Measurements from ENCODE around the gene GVQW3.

The GVQW3 gene

GRCh38 chr11:76380977-76381719 is at the start of gene GVQW3, which contains the start of gene THAP12:
TSS of gene GVQW3 (plus strand) at chr11:76381323. CDS start at chr11:76381829, 506 bp downstream.
TSS of gene THAP12 (minus strand) at chr11:76381132. CDS start at chr11:76380836, 296 bp downstream.
- peak within 1 kb of the TSS; percentile 73 for H3K27ac Mint-ChIP-seq (ENCODE audit: low read depth)
- H3K4me3 Mint-ChIP-seq: peak within 1 kb of the TSS; percentile 93
- DNase-seq (ENCODE audit: low spot score in 2 of 2): peak; percentile 95 to 97
- peaks cover 61% of the 10 kb centered on the region for H3K4me1 Mint-ChIP-seq
- ATAC-seq (replicated peaks; ENCODE audit: extremely low read depth, poor library complexity, severe bottlenecking): peak; percentile 89
- H3K27me3 Mint-ChIP-seq: no peaks in the 10 kb centered on the region
- peaks cover 11% of the 10 kb centered on the region for H3K36me3 Mint-ChIP-seq (ENCODE audit: insufficient read depth)
- H3K9me3 Mint-ChIP-seq: no peaks in the 10 kb centered on the region

- Mint-ChIP-seq H3K4me3 (no peak overlapping the region), H3K27ac (ENCODE audit: low read depth) (no peak overlapping the region), H3K27me3 (no peaks in the 10 kb centered on the region), H3K36me3 (ENCODE audit: insufficient read depth) (peaks cover 2% of the 10 kb centered on the region), H3K9me3 (peaks cover 8% of the 10 kb centered on the region), H3K4me1 (no peaks in the 10 kb centered on the region)
- DNase-seq (ENCODE audit: low spot score in 2 of 2) (no peak), ATAC-seq (replicated peaks; ENCODE audit: extremely low read depth, poor library complexity, severe bottlenecking) (no peak)
These were observed 46.2 kb upstream of the GVQW3 start for GRCh38 chr11:76334826-76335389.

GRCh38 chr11:76335842-76336241 is 45.3 kb upstream of the GVQW3 start:
- Mint-ChIP-seq H3K27ac (ENCODE audit: low read depth) (no peak overlapping the region), H3K27me3 (no peaks in the 10 kb centered on the region), H3K4me3 (no peak overlapping the region), H3K36me3 (ENCODE audit: insufficient read depth) (peaks cover 2% of the 10 kb centered on the region), H3K4me1 (no peaks in the 10 kb centered on the region), H3K9me3 (peaks cover 8% of the 10 kb centered on the region)
- DNase-seq (ENCODE audit: low spot score in 2 of 2): no peak
- no peak for ATAC-seq (replicated peaks; ENCODE audit: extremely low read depth, poor library complexity, severe bottlenecking)

GRCh38 chr11:76336597-76336996 is 44.5 kb upstream of the GVQW3 start:
- DNase-seq (ENCODE audit: low spot score in 2 of 2) (no peak), ATAC-seq (replicated peaks; ENCODE audit: extremely low read depth, poor library complexity, severe bottlenecking) (no peak)
- Mint-ChIP-seq H3K4me3 (no peak overlapping the region), H3K27me3 (no peaks in the 10 kb centered on the region), H3K27ac (ENCODE audit: low read depth) (no peak overlapping the region), H3K9me3 (peaks cover 8% of the 10 kb centered on the region), H3K4me1 (no peaks in the 10 kb centered on the region), H3K36me3 (ENCODE audit: insufficient read depth) (peaks cover 2% of the 10 kb centered on the region)

DNA sequence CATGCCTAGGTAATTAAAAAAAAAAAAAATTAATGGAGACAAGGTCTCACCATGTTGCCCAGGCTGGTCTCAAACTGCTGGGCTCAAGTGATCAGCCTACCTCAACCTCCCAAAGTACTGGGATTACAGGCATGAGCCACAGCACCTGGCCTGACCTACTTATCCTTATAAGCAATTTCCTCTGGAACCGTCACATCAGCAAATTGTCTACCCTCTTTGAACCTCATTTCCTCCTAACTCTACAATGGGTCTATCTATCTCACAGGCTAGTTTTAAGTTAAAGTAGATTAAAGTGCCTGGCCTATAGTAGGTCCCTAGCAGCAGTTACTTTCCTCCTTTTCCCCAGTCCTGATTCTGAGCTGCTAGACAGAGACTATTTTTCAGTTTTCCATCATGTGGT is 43.7 kb upstream of the GVQW3 start:
- H3K36me3 Mint-ChIP-seq (ENCODE audit: insufficient read depth): peaks cover 2% of the 10 kb centered on the region
- H3K27ac Mint-ChIP-seq (ENCODE audit: low read depth): no peak overlapping the region
- ATAC-seq (replicated peaks; ENCODE audit: extremely low read depth, poor library complexity, severe bottlenecking): no peak

GRCh38 chr11:76337923-76338322 is 43.2 kb upstream of the GVQW3 start:
- Mint-ChIP-seq H3K9me3 (peaks cover 8% of the 10 kb centered on the region), H3K27me3 (no peaks in the 10 kb centered on the region), H3K27ac (ENCODE audit: low read depth) (no peak overlapping the region), H3K4me3 (no peak overlapping the region), H3K36me3 (ENCODE audit: insufficient read depth) (peaks cover under 1% of the 10 kb centered on the region), H3K4me1 (no peaks in the 10 kb centered on the region)
- ATAC-seq (replicated peaks; ENCODE audit: extremely low read depth, poor library complexity, severe bottlenecking) (no peak), DNase-seq (ENCODE audit: low spot score in 2 of 2) (no peak)

More for the DNA sequence above, 43.7 kb upstream of the GVQW3 start:
- Mint-ChIP-seq H3K4me3 (no peak overlapping the region), H3K27me3 (no peaks in the 10 kb centered on the region), H3K4me1 (no peaks in the 10 kb centered on the region), H3K9me3 (peaks cover 8% of the 10 kb centered on the region)
- DNase-seq (ENCODE audit: low spot score in 2 of 2): no peak

DNA sequence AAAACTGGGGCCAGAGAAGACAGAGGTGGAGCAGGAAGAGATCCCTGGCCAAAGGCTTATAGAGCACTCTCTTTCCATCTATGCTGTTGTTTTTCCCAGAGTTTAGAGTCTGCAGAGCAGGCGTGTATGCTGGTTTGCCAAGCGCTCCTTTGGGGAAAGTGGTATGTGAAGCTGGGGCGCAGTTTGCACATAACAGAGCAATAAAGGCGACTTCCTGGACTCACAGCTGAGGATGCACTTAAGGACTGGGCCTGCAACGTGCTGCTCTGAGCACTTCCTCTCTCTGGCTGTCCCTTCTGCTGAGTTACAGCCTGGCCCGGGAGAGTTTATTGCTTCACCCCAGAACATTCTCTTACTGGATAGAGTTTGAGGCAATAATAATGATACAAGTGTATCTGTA is 41.9 kb upstream of the GVQW3 start:
- H3K27ac Mint-ChIP-seq (ENCODE audit: low read depth): no peak overlapping the region

GRCh38 chr11:76347466-76347865 is 33.7 kb upstream of the GVQW3 start:
- Mint-ChIP-seq H3K27me3 (no peaks in the 10 kb centered on the region), H3K36me3 (ENCODE audit: insufficient read depth) (peaks cover 21% of the 10 kb centered on the region), H3K27ac (ENCODE audit: low read depth) (no peak overlapping the region), H3K4me1 (no peaks in the 10 kb centered on the region), H3K4me3 (no peak overlapping the region), H3K9me3 (no peaks in the 10 kb centered on the region)
- no peak for DNase-seq (ENCODE audit: low spot score in 2 of 2)
- ATAC-seq (replicated peaks; ENCODE audit: extremely low read depth, poor library complexity, severe bottlenecking): no peak

More for the DNA sequence above, 41.9 kb upstream of the GVQW3 start:
- Mint-ChIP-seq H3K27me3 (no peaks in the 10 kb centered on the region), H3K36me3 (ENCODE audit: insufficient read depth) (no peaks in the 10 kb centered on the region), H3K9me3 (peaks cover 6% of the 10 kb centered on the region), H3K4me3 (no peak overlapping the region), H3K4me1 (no peaks in the 10 kb centered on the region)
- no peak for ATAC-seq (replicated peaks; ENCODE audit: extremely low read depth, poor library complexity, severe bottlenecking)
- no peak for DNase-seq (ENCODE audit: low spot score in 2 of 2)

DNA sequence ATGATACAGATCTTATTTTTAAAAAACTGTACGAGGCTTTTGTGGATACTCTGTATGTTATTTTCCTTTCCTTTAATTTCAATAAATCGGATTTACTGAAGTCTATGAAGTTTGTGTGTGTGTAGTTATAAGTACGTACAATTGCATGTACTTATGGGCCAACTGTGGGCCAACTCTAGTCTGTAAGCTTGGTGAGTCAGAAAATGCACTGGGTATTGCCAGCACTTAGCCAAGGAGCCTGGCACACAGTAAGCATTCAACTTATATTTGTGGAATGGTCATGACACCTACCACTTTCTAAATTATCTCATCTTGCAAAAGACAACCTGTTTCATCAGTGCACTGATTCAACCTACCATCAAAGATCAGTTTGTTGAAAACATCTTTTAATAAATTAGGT is 32.8 kb upstream of the GVQW3 start:
- peaks cover 26% of the 10 kb centered on the region for H3K36me3 Mint-ChIP-seq (ENCODE audit: insufficient read depth)
- no peak overlapping the region for H3K27ac Mint-ChIP-seq (ENCODE audit: low read depth)
- DNase-seq (ENCODE audit: low spot score in 2 of 2): no peak
- no peak overlapping the region for H3K4me3 Mint-ChIP-seq
- no peaks in the 10 kb centered on the region for H3K9me3 Mint-ChIP-seq
- peaks cover 5% of the 10 kb centered on the region for H3K4me1 Mint-ChIP-seq
- no peaks in the 10 kb centered on the region for H3K27me3 Mint-ChIP-seq
- no peak for ATAC-seq (replicated peaks; ENCODE audit: extremely low read depth, poor library complexity, severe bottlenecking)

GRCh38 chr11:76355172-76355571 is 26.0 kb upstream of the GVQW3 start:
- peaks cover 42% of the 10 kb centered on the region for H3K36me3 Mint-ChIP-seq (ENCODE audit: insufficient read depth)
- H3K27me3 Mint-ChIP-seq: no peaks in the 10 kb centered on the region
- peaks cover 11% of the 10 kb centered on the region for H3K9me3 Mint-ChIP-seq
- ATAC-seq (replicated peaks; ENCODE audit: extremely low read depth, poor library complexity, severe bottlenecking): no peak
- H3K4me3 Mint-ChIP-seq: no peak overlapping the region
- H3K4me1 Mint-ChIP-seq: peaks cover 12% of the 10 kb centered on the region
- DNase-seq (ENCODE audit: low spot score in 2 of 2): no peak
- H3K27ac Mint-ChIP-seq (ENCODE audit: low read depth): no peak overlapping the region

DNA sequence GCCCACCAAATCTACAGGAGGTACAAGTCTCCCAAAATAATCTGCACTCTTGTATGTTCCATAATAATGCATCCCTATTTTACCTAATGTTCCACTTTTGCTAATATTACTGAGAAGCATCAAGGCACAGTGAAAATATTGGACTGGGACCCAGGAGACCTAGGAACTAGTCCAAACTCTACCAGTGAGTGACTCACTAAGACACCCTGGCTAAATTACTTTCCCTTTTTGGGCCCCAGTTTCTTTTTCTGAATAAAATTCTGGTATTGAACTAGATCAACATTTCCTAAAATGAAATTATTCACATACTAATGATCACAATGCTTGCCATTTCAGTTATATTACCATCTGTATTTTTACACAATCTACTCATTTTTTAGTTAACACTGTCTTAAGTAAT is 19.7 kb upstream of the GVQW3 start:
- H3K36me3 Mint-ChIP-seq (ENCODE audit: insufficient read depth): peaks cover 34% of the 10 kb centered on the region
- no peaks in the 10 kb centered on the region for H3K27me3 Mint-ChIP-seq
- DNase-seq (ENCODE audit: low spot score in 2 of 2): no peak
- no peak for ATAC-seq (replicated peaks; ENCODE audit: extremely low read depth, poor library complexity, severe bottlenecking)
- no peaks in the 10 kb centered on the region for H3K9me3 Mint-ChIP-seq
- no peak overlapping the region for H3K4me3 Mint-ChIP-seq
- H3K27ac Mint-ChIP-seq (ENCODE audit: low read depth): no peak overlapping the region
- H3K4me1 Mint-ChIP-seq: peaks cover 18% of the 10 kb centered on the region

DNA sequence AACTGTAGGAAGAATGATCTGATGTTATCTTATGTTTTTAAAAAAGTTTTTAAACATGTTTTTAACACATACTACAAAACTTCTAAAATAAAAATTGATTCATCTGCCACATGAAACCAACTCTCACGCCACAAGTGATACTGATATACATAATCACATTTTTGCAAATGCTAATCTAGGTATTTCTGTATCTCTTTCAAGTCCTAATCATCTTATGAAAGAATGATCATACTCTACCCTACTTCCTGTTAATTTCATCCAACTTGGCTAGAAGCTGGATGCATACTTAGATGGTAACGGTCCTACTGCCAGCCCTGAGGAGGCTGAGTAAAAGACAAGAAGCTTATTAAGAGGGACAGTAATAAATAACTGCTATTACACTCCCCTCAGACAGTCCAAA is 19.3 kb upstream of the GVQW3 start:
- H3K27me3 Mint-ChIP-seq: no peaks in the 10 kb centered on the region
- no peak overlapping the region for H3K27ac Mint-ChIP-seq (ENCODE audit: low read depth)
- no peaks in the 10 kb centered on the region for H3K9me3 Mint-ChIP-seq
- ATAC-seq (replicated peaks; ENCODE audit: extremely low read depth, poor library complexity, severe bottlenecking): no peak
- no peak overlapping the region for H3K4me3 Mint-ChIP-seq
- DNase-seq (ENCODE audit: low spot score in 2 of 2): no peak
- H3K36me3 Mint-ChIP-seq (ENCODE audit: insufficient read depth): peaks cover 34% of the 10 kb centered on the region
- H3K4me1 Mint-ChIP-seq: peaks cover 18% of the 10 kb centered on the region

- Mint-ChIP-seq H3K27ac (ENCODE audit: low read depth) (no peak overlapping the region), H3K4me1 (peaks cover 21% of the 10 kb centered on the region), H3K4me3 (no peak overlapping the region), H3K36me3 (ENCODE audit: insufficient read depth) (peaks cover 29% of the 10 kb centered on the region), H3K27me3 (no peaks in the 10 kb centered on the region), H3K9me3 (no peaks in the 10 kb centered on the region)
- ATAC-seq (replicated peaks; ENCODE audit: extremely low read depth, poor library complexity, severe bottlenecking): no peak
- no peak for DNase-seq (ENCODE audit: low spot score in 2 of 2)
These were observed 18.4 kb upstream of the GVQW3 start for GRCh38 chr11:76362716-76363115.
